Lower leg skin (tissue), 3 donors: ENCODE data around the gene ZFAND3.

Experiments used
- POLR2A ChIP-seq, 2 donors: fragments of 450-650 bp; IDR thresholded peaks; one replicate each; pipeline ENCODE4 v1.6.1; 2016 to 2017; ENCODE audit warnings: antibody characterized with exemption in 2 of 2, mild to moderate bottlenecking in 1 of 2, moderate library complexity in 1 of 2
- TF ChIP-seq, protein P1 (sequence below), 3 donors: fragments of 450-650 bp; IDR thresholded peaks; one replicate each; pipeline ENCODE4 v1.5.1; 2016; ENCODE audit warnings: antibody characterized with exemption in 3 of 3, mild to moderate bottlenecking in 3 of 3, moderate library complexity in 2 of 3

DNA sequence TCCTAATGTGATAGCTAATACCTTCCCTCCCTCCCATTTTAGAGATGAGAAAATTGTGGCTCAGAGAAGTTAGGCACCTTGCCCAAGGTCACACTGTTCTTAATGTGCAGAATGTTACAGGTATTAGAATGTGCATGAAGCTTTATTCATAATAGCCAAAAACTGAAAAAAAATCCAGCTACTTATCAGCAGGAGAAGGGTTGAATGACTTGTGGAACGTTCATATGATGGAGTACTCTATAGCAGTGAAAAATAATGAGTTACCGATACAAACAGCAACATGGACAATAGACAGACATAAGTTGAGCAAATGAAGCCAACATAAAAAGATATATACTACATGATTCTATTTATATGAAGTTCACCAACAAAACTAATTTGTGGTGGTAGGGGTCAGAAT, 37.7 kb upstream of the ZFAND3 start:
- TF ChIP-seq, protein P1, sequence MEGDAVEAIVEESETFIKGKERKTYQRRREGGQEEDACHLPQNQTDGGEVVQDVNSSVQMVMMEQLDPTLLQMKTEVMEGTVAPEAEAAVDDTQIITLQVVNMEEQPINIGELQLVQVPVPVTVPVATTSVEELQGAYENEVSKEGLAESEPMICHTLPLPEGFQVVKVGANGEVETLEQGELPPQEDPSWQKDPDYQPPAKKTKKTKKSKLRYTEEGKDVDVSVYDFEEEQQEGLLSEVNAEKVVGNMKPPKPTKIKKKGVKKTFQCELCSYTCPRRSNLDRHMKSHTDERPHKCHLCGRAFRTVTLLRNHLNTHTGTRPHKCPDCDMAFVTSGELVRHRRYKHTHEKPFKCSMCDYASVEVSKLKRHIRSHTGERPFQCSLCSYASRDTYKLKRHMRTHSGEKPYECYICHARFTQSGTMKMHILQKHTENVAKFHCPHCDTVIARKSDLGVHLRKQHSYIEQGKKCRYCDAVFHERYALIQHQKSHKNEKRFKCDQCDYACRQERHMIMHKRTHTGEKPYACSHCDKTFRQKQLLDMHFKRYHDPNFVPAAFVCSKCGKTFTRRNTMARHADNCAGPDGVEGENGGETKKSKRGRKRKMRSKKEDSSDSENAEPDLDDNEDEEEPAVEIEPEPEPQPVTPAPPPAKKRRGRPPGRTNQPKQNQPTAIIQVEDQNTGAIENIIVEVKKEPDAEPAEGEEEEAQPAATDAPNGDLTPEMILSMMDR (IDR thresholded peaks at IDR 0.05) = no peak
- TF ChIP-seq POLR2A (IDR thresholded peaks at IDR 0.05) = no peak
